BLaER1 treated with 17β-estradiol and CSF1 and Interleukin-3, amounts not matched to agents 10 nM and 100 nM (cell line): Measurements from ENCODE around the gene GRK4.
"Not testable (repeated sequence)": the region's sequence is repeated elsewhere in the genome, so short reads cannot be mapped to it uniquely, and the experiment has no call there.

Source experiments
- H3K27ac ChIP-seq, 11 experiments: shearing (Covaris generic); formaldehyde crosslinking; 2 replicates each; pipeline ENCODE4 v1.8.1; 2022
- H3K27me3 ChIP-seq, 11 experiments: shearing (Covaris generic); formaldehyde crosslinking; 2 replicates each; pipeline ENCODE4 v1.8.1; 2022
- H3K36me3 ChIP-seq, 11 experiments: shearing (Covaris generic); formaldehyde crosslinking; 2 replicates each; pipeline ENCODE4 v1.8.1; 2022
- H3K4me1 ChIP-seq, 10 experiments: shearing (Covaris generic); formaldehyde crosslinking; 2 replicates each; pipeline ENCODE4 v1.8.1; 2022
- H3K4me2 ChIP-seq, 11 experiments: shearing (Covaris generic); formaldehyde crosslinking; 2 replicates each; pipeline ENCODE4 v1.8.1; 2022
- H3K4me3 ChIP-seq, 10 experiments: shearing (Covaris generic); formaldehyde crosslinking; 2 replicates each; pipeline ENCODE4 v1.8.1; 2022
- H3K9ac ChIP-seq, 11 experiments: shearing (Covaris generic); formaldehyde crosslinking; 2 replicates each; pipeline ENCODE4 v1.8.1; 2022
- H3K9me3 ChIP-seq, 11 experiments: shearing (Covaris generic); formaldehyde crosslinking; replicated peaks in 1 of 11; 2 replicates each; pipeline ENCODE4 v1.8.1; 2022
- H4K20me1 ChIP-seq, 11 experiments: shearing (Covaris generic); formaldehyde crosslinking; 2 replicates each; pipeline ENCODE4 v1.8.1; 2022
- Cebpa-rat ChIP-seq, 11 experiments: shearing (Covaris generic); IDR thresholded peaks; 2 replicates each; pipeline ENCODE4 v1.8.1; 2022

The GRK4 gene

GRCh38 chr4:2946812-2947600, 16.4 kb upstream of the GRK4 start:
- Histone ChIP-seq H3K9me3 (no peaks in the 10 kb centered on the region), H3K27ac (no peak overlapping the region), H3K4me3 (no peak overlapping the region), H4K20me1 (peaks cover 3 to 100% (median 98%) of the 10 kb centered on the region in 11 experiments; a peak in 21 of 22 replicates), H3K27me3 (no peaks in the 10 kb centered on the region), H3K36me3 (peaks cover 97 to 100% (median 100%) of the 10 kb centered on the region in 11 experiments), H3K4me2 (no peak overlapping the region), H3K9ac (no peak overlapping the region), H3K4me1 (peaks cover 0 to 18% (median 10%) of the 10 kb centered on the region in 10 experiments; a peak in 11 of 20 replicates)
- TF ChIP-seq Cebpa-rat (IDR thresholded peaks at IDR 0.05): no peak

- Histone ChIP-seq H3K27ac (no peak overlapping the region), H3K4me2 (no peak overlapping the region), H3K9ac (no peak overlapping the region), H3K4me1 (peaks cover 0 to 11% (median 3%) of the 10 kb centered on the region in 10 experiments; a peak in 11 of 20 replicates), H3K36me3 (peaks cover 97 to 100% (median 100%) of the 10 kb centered on the region in 11 experiments), H3K27me3 (no peaks in the 10 kb centered on the region), H3K9me3 (no peaks in the 10 kb centered on the region), H4K20me1 (peaks cover 3 to 100% (median 97%) of the 10 kb centered on the region in 11 experiments; a peak in 21 of 22 replicates), H3K4me3 (no peak overlapping the region)
- TF ChIP-seq Cebpa-rat (IDR thresholded peaks at IDR 0.05): no peak
Measured at GRCh38 chr4:2947926-2948325, 15.4 kb upstream of the GRK4 start.

GRCh38 chr4:2948895-2949781, 14.2 kb upstream of the GRK4 start:
- H3K4me2 ChIP-seq: no peak overlapping the region
- H4K20me1 ChIP-seq: peaks cover 11 to 100% (median 97%) of the 10 kb centered on the region in 11 experiments; a peak in 21 of 22 replicates
- H3K9ac ChIP-seq: peak overlapping the region in 1 of 11 experiments; percentile 36; a peak in 2 of 22 replicates
- H3K27me3 ChIP-seq: no peaks in the 10 kb centered on the region
- H3K4me1 ChIP-seq: peaks cover 0 to 6% (median 0%) of the 10 kb centered on the region in 10 experiments; a peak in 4 of 20 replicates
- no peak overlapping the region for H3K4me3 ChIP-seq
- peaks cover 97 to 100% (median 100%) of the 10 kb centered on the region in 11 experiments for H3K36me3 ChIP-seq
- H3K27ac ChIP-seq: no peak overlapping the region
- H3K9me3 ChIP-seq: no peaks in the 10 kb centered on the region
- TF ChIP-seq Cebpa-rat (IDR thresholded peaks at IDR 0.05): peak in 5 of 11 experiments; percentile 24 to 74 (median 47); a peak in 7 of 22 replicates

- Histone ChIP-seq H4K20me1 (peaks cover 17 to 100% (median 98%) of the 10 kb centered on the region in 11 experiments; a peak in 21 of 22 replicates), H3K36me3 (peaks cover 98 to 100% (median 100%) of the 10 kb centered on the region in 11 experiments), H3K4me1 (peaks cover 0 to 10% (median under 1%) of the 10 kb centered on the region in 10 experiments; a peak in 7 of 20 replicates), H3K4me3 (no peak overlapping the region), H3K27ac (no peak overlapping the region), H3K27me3 (no peaks in the 10 kb centered on the region), H3K4me2 (no peak overlapping the region), H3K9me3 (no peaks in the 10 kb centered on the region), H3K9ac (peak overlapping the region in 1 of 11 experiments; percentile 36; a peak in 3 of 22 replicates)
- TF ChIP-seq Cebpa-rat (IDR thresholded peaks at IDR 0.05): no peak
Measured at GRCh38 chr4:2949782-2950125, 13.6 kb upstream of the GRK4 start.

GRCh38 chr4:2950221-2950989, 13.0 kb upstream of the GRK4 start:
- no peak overlapping the region for H3K4me2 ChIP-seq
- TF ChIP-seq Cebpa-rat (IDR thresholded peaks at IDR 0.05): no peak
- H3K9me3 ChIP-seq: no peaks in the 10 kb centered on the region
- peaks cover 96 to 100% (median 99%) of the 10 kb centered on the region in 11 experiments for H3K36me3 ChIP-seq
- H3K4me3 ChIP-seq: no peak overlapping the region
- peaks cover 0 to 13% (median 2%) of the 10 kb centered on the region in 10 experiments; a peak in 7 of 20 replicates for H3K4me1 ChIP-seq
- H3K27ac ChIP-seq: no peak overlapping the region
- H3K9ac ChIP-seq: no peak overlapping the region; a peak in 2 of 22 replicates
- no peaks in the 10 kb centered on the region for H3K27me3 ChIP-seq
- H4K20me1 ChIP-seq: peaks cover 22 to 100% (median 99%) of the 10 kb centered on the region in 11 experiments; a peak in 21 of 22 replicates

GRCh38 chr4:2953496-2953895, 9.9 kb upstream of the GRK4 start:
- Histone ChIP-seq H3K9ac (no peak overlapping the region), H3K27ac (no peak overlapping the region), H3K4me1 (peaks cover 0 to 13% (median 2%) of the 10 kb centered on the region in 10 experiments; a peak in 7 of 20 replicates), H3K36me3 (peaks cover 96 to 100% (median 99%) of the 10 kb centered on the region in 11 experiments), H4K20me1 (peaks cover 41 to 100% (median 99%) of the 10 kb centered on the region in 11 experiments; a peak in 21 of 22 replicates), H3K4me3 (no peak overlapping the region), H3K4me2 (no peak overlapping the region), H3K9me3 (no peaks in the 10 kb centered on the region), H3K27me3 (no peaks in the 10 kb centered on the region)
- no peak for TF ChIP-seq Cebpa-rat (IDR thresholded peaks at IDR 0.05)

- Histone ChIP-seq H4K20me1 (peaks cover 44 to 100% (median 99%) of the 10 kb centered on the region in 11 experiments; a peak in 21 of 22 replicates), H3K4me2 (no peak overlapping the region), H3K9ac (no peak overlapping the region), H3K27ac (peak overlapping the region in 2 of 11 experiments; percentile 7 to 21; a peak in 1 of 22 replicates), H3K36me3 (peaks cover 92 to 100% (median 97%) of the 10 kb centered on the region in 11 experiments), H3K4me1 (peaks cover 0 to 13% (median 2%) of the 10 kb centered on the region in 10 experiments; a peak in 5 of 20 replicates), H3K4me3 (no peak overlapping the region), H3K9me3 (no peaks in the 10 kb centered on the region), H3K27me3 (no peaks in the 10 kb centered on the region)
- TF ChIP-seq Cebpa-rat (IDR thresholded peaks at IDR 0.05): no peak
Measured at GRCh38 chr4:2954358-2955185, 8.8 kb upstream of the GRK4 start.

- H3K9ac ChIP-seq, H3K9me3 ChIP-seq, H3K4me2 ChIP-seq, H3K4me3 ChIP-seq, H3K27me3 ChIP-seq, H3K27ac ChIP-seq: not testable (repeated sequence)
- H3K36me3 ChIP-seq: peaks cover 83 to 100% (median 97%) of the 10 kb centered on the region in 11 experiments
- H3K4me1 ChIP-seq: peaks cover 0 to 13% (median 4%) of the 10 kb centered on the region in 10 experiments; a peak in 5 of 20 replicates
- peaks cover 49 to 100% (median 99%) of the 10 kb centered on the region in 11 experiments; a peak in 21 of 22 replicates for H4K20me1 ChIP-seq
Measured at GRCh38 chr4:2955186-2956044, 8.0 kb upstream of the GRK4 start.
